GM21447 (cell line): Measurements from ENCODE around the gene YJEFN3.
A peak's percentile ranks its signal among the peaks of the same experiment; 100 is the strongest.

Experiments
- ATAC-seq: cut with Tn5 transposase; IDR thresholded peaks from one replicate; pipeline ENCODE4 v1.9.1; 2021; ENCODE audit not compliant: unreplicated experiment

The YJEFN3 gene

GRCh38 chr19:19535311-19536191, 6.8 kb downstream of the YJEFN3 start:
- ATAC-seq: no peak

GRCh38 chr19:19537075-19538048, 8.7 kb downstream of the YJEFN3 start:
- no peak for ATAC-seq

DNA sequence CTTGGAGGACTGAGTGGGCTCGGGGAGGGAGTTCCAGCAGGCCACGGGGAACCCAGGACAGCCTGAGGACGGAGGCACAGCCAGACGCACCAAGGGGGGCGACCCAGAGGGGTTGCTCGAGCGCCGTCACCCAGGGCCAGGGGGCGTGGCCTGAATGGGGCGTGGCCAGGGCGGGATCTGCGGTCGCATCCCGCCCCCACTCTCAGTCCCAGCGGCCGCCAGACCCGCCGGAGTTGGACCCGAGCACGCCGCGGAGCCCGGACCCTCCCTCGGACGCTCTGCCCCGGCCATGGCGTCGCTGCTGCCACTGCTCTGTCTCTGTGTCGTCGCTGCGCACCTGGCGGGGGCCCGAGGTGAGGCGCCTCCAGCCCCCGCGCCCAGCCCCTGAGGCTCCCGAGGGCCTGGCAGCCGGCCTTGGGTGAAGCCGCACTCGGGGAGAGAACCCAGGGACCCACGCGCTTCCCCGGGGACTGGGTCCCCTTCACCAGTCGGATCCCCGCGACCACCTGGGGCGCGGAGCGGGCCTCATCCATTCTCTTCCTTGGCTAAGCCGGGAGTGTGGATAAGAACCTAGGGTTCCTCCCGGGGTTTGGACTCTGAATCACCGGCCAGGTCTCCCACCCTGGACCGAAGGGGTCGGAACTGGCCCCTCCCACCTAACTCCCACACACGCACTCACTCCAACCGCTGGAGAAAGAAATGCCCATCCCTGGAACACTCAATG, 9.5 kb downstream of the YJEFN3 start, which contains the start of gene CILP2:
CILP2 (plus strand) TSS at position 205 of the 724 bp plus-strand sequence; CDS start at position 290, 85 bp downstream.
- ATAC-seq: no peak

- ATAC-seq: no peak
Observed at GRCh38 chr19:19538785-19539166, 10.1 kb downstream of the YJEFN3 start.

DNA sequence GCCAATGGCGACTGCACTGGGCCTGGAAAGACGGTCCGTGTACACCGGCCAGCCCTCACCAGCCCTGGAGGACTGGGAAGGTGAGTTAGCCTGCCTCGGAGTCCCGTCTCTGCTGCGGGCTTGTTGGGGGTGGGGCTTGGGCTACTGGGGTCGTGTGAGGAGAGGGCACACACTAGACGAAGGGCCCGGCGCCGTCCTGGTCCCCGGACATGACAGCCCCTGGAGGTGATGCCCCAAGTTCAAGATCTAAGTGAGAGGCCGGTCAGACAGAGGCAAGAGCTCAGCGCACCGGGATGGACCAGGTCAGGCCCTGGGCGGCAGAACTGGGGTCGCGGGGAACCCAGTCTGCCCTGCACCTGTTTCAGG, 11.0 kb downstream of the YJEFN3 start:
- ATAC-seq: no peak

GRCh38 chr19:19540064-19540714, 11.5 kb downstream of the YJEFN3 start:
- no peak for ATAC-seq

DNA sequence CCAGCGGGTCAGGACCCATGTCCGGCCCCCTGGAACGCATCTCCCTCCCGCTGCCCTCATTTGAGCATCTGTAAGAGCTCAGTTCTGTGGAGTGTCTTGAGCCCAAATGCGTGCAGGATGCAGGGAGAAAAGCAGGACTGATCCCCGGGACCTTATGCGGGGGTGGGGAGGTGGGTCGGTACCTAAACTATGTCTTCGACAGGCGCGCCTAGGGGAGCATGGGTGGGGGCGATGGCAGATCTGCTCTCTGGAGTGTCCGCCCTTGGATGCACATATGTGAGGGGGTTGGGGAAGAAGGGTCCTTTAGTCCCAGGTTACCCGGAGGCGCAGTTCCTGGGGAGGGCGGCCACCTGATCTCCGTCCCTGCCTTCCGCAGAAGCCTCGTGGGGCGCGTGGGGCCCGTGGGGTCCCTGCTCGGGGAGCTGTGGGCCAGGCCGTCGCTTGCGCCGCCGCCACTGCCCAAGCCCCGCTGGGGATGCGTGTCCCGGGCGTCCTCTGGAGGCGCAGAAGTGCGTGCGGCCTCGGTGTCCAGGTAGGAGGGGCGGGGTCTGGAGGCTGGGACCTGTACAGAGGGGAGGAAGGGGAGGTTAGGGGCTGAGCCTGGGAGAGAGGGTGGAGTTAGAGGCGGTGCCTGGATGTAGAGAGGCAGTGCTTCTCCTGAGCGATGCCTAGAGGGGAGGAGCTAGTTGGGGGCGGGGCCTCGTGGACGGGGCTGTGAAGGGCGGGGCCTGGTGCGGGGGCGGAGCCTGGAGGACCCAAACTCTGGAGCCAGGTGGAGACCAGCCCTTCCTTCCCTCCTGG, 12.2 kb downstream of the YJEFN3 start:
- peak; percentile 73 for ATAC-seq

DNA sequence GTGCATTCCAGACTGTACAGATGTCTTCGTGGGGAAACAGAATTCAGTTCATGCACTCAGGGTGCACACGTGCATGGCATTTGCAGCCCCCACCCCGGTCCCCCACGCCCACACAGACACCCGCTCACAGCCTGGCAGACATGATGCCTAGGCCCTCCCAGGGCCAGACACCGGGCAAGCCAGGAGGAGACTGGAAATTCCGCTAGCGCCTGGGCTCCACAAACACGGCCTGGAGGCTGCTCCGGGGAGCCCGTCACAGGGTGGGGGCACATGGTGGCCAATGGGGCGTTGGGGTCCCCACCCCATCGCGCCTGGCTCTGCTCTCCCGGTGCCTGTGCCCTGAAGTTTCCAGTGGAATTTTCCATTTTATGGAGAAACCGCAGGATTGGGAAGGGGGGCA, 12.9 kb downstream of the YJEFN3 start:
- no peak for ATAC-seq

DNA sequence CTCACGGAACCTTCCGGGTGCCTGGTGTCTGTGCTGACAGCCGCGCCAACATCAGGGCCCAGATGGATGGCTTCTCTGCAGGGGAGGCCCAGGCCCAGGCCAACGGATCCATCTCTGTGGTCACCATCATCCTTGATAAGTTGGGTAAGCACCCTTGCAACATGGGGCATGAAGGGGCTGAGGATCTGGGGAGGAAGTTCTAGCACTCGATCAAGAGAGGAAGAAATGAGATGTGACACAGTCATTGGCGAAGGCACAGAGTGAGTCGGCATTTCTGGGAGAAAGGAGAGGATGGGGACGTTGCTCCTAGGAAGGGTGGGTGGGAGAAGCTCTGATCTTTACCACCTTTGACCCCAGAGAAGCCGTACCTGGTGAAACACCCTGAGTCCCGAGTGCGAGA, 13.8 kb downstream of the YJEFN3 start:
- ATAC-seq: no peak

DNA sequence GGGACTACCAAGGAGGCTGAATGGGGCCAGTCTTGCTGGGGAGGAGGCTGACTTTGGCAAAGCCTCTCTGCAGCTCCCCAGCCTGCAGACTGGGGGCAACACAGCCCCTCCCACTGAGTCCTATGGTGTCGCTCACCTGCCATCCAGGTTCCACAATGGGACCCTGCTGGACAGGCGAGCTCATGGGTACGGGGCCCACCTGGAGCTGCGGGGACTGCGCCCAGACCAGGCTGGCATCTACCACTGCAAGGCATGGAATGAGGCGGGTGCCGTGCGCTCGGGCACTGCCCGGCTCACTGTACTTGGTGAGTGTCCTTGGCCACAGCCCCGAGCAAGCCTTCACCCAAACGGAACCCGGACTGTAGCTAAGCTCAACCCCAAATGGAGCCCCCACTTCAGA, 14.4 kb downstream of the YJEFN3 start:
- no peak for ATAC-seq

DNA sequence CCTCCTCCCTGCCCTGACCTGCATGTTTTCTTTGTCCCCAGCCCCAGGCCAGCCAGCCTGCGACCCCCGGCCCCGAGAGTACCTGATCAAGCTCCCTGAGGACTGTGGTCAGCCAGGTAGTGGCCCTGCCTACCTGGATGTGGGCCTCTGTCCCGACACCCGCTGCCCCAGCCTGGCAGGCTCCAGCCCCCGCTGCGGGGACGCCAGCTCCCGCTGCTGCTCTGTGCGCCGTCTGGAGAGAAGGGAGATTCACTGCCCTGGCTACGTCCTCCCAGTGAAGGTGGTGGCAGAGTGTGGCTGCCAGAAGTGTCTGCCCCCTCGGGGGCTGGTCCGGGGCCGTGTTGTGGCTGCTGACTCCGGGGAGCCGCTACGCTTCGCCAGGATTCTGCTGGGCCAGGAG, 14.9 kb downstream of the YJEFN3 start:
- ATAC-seq: no peak

DNA sequence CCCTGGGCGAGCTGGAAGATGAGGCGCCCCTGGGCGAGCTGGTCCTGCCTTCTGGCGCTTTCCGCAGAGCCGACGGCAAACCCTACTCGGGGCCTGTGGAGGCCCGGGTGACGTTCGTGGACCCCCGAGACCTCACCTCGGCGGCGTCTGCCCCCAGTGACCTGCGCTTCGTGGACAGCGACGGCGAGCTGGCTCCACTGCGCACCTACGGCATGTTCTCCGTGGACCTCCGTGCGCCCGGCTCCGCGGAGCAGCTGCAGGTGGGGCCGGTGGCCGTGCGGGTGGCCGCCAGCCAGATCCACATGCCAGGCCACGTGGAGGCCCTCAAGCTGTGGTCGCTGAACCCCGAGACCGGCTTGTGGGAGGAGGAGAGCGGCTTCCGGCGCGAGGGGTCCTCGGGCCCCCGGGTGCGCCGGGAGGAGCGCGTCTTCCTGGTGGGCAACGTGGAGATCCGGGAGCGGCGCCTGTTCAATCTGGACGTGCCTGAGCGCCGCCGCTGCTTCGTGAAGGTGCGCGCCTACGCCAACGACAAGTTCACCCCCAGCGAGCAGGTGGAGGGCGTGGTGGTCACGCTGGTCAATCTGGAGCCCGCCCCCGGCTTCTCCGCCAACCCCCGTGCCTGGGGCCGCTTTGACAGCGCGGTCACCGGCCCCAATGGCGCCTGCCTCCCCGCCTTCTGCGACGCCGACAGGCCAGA, 15.7 kb downstream of the YJEFN3 start:
- ATAC-seq: no peak

DNA sequence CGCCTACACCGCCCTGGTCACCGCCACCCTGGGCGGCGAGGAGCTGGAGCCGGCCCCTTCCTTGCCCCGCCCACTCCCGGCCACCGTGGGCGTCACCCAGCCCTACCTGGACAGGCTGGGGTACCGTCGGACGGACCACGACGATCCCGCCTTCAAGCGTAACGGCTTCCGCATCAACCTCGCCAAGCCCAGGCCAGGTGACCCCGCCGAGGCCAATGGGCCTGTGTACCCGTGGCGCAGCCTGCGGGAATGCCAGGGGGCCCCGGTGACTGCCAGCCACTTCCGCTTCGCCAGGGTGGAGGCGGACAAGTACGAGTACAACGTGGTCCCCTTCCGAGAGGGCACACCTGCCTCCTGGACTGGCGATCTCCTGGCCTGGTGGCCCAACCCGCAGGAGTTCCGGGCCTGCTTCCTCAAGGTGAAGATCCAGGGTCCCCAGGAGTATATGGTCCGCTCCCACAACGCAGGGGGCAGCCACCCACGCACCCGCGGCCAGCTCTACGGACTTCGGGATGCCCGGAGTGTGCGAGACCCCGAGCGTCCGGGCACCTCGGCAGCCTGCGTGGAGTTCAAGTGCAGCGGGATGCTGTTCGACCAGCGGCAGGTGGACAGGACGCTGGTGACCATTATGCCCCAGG, 16.4 kb downstream of the YJEFN3 start:
- ATAC-seq: no peak

DNA sequence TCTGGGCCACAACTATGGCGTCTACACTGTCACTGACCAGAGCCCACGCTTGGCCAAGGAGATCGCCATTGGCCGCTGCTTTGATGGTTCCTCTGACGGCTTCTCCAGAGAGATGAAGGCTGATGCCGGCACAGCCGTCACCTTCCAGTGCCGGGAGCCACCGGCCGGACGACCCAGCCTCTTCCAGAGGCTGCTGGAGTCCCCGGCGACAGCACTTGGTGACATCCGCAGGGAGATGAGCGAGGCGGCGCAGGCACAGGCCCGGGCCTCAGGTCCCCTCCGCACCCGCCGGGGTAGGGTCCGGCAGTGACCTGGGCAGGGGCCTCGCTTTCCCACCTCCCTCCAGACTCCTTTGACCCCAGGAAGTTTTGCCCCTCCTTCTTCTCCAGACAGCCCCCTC, 17.0 kb downstream of the YJEFN3 start:
- ATAC-seq: no peak

GRCh38 chr19:19546751-19547162, 18.0 kb downstream of the YJEFN3 start:
- ATAC-seq: no peak

- ATAC-seq: no peak
Observed at GRCh38 chr19:19547674-19548336, 19.1 kb downstream of the YJEFN3 start.

DNA sequence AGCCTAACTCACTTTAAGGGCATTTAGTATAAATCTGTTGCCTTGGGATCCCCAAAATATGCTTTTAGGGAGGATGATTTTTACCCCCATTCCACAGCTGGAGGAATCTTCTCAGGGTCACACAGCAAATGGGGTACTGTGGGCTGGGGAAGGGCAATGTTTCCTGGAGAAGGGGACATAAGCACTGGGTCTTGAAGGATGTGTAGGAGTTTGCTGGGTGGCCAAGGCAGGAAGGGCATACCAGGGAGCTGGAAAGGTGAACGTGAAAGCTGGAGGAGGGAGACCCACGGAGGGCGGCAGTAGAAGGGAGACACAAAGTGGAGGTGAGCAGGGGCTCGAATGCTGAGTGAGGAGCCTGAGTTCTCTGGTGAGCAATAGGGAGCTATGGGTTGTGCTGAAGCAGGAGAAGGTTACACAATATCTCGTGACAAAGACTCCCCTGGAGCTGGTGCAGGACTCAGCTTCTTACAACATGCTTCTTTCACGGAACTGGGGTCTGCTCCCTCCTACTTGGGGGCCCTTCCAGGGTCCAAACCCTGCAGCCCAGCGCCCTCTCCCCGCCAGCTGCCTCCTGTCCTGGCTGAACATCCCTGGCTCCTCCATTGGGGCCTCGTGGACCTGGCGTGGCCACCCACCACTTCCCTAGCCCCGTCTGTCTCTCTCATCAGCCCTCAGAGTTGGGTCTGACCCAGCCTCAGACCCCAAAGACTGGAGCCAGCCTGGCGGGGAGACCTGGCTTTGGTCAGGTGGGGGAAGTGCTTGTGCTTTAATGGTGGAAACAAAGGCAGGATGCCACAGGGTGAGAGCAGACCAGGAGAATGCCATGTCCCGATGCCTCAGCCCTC, 20.4 kb downstream of the YJEFN3 start:
- ATAC-seq: no peak
